IPS DF 4.7 (cell line): ENCODE results near the gene CYP2B6.
"Not testable (repeated sequence)": the region's sequence is repeated elsewhere in the genome, so short reads cannot be mapped to it uniquely, and the experiment has no call there.

Source experiments
- DNase-seq: peaks from one replicate; pipeline ENCODE4 v3.0.0-alpha.2; 2013; ENCODE audit warnings: low spot score; ENCODE audit errors: extremely low read depth

CYP2B6 gene

GRCh38 chr19:41030651-41031050 is 39.6 kb downstream of the CYP2B6 start:
- no peak for DNase-seq

DNA sequence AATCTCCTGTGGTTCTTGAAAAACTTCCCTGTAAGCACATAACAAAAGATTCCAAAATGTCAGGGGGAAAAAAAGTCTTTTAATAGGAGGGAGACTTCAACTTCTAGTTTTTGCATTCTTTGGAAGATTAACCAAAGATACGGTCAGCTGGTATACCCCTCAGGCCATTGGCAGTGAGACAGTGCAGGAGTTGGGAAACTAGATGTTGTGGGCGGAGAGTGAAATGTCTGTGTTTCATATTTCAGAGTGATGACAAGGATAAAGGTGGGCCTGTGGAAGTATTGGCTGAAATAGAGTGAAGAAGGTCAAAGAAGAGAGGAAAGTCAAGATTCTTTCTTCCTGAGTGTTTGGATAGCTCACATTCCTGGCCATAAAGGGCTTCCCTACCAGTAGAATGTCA is 40.8 kb downstream of the CYP2B6 start:
- no peak for DNase-seq

- not testable (repeated sequence) for DNase-seq
Observed at GRCh38 chr19:41033324-41033723, 42.2 kb downstream of the CYP2B6 start.

GRCh38 chr19:41039806-41040205 is 48.7 kb downstream of the CYP2B6 start:
- DNase-seq, result no peak

DNA sequence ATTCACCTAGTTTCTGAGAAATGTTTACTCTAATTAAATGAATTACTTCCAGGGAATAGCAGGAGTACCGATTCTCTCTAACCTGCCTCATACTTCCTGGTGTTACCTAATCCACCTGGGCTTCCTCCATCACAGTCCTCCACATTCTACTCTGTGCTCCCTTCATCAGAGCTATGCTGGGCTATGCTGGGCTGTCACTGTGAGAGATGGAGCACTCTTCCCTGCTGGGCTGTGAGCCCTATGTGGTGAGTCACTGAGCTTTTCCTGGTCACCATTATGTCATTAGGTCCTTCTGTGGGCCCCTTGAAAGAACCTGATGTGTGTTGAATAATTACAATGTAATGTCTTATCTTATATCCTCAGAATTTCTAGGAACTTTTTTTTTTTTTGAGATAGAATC is 54.0 kb downstream of the CYP2B6 start:
- not testable (repeated sequence) for DNase-seq

DNA sequence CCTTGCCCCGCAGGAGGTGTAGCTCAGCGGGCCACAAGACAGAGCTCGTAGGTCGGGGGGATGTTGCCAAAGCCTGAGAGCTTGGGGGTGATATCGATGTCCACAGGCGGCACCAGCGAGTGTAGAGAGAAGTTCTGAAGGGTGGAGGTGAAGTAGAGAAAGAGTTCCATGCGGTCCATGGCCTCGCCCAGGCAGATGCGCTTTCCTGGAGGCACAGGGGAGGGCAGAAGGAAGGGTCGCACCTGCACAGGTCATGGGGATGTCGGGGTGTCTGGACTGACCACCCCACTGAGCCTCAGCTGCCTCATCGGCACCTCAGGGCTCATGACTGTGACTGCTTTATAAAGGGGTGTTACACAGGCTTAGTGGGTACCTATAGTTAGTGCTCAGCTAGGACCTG is 59.3 kb downstream of the CYP2B6 start:
- DNase-seq, result no peak

GRCh38 chr19:41052162-41052561 is 61.1 kb downstream of the CYP2B6 start:
- not testable (repeated sequence) for DNase-seq

DNA sequence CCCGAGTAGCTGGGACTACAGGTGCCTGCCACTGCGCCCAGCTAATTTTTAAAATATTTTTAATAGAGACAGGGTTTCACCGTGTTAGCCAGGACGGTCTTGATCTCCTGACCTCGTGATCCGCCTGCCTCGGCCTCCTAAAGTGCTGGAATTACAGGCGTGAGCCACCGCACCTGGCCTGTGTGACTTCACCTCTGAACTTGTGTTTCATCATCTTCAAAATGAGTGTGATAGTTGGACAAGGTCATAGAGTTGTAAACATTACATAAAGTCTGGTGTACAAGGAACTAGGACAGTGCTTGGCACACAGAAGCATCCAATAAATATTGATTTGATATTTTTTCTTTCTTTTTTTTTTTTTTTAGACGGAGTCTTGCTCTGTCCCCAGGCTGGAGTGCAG is 62.2 kb downstream of the CYP2B6 start:
- DNase-seq, result not testable (repeated sequence)

DNA sequence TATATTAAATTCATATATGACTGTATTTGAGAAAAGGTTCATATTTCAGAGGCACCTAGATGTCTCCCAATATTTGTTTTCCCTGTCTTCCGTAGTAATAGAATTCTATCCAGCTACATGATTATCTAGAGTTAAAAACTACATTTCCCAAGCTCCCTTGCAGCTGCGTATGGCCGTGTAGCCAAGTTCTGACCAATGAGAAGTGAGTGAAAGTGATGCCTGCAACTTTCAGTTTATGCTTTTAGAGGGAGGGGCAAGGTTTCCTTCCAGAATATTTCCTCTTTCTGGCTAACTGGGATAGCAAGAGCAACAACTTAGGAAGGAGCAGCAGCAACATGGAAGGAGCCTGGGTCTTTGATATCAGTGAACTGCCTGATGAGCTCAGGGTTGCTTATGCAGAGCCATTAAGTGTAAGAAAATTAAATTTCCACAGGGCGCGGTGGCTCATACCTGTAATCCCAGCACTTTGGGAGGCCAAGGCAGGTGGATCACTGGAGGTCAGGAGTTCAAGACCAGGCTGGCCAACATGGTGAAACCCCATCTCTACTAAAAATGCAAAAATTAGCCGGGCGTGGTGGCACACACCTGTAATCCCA is 74.0 kb downstream of the CYP2B6 start:
- peak; percentile 30 for DNase-seq
